GM18907 (cell line): ENCODE data around the gene PGM1.

Source experiments
- ATAC-seq: cut with Tn5 transposase; IDR thresholded peaks from one replicate; pipeline ENCODE4 v1.9.1; 2021; ENCODE audit warnings: mild to moderate bottlenecking, moderate library complexity; ENCODE audit not compliant: unreplicated experiment

PGM1 gene

DNA sequence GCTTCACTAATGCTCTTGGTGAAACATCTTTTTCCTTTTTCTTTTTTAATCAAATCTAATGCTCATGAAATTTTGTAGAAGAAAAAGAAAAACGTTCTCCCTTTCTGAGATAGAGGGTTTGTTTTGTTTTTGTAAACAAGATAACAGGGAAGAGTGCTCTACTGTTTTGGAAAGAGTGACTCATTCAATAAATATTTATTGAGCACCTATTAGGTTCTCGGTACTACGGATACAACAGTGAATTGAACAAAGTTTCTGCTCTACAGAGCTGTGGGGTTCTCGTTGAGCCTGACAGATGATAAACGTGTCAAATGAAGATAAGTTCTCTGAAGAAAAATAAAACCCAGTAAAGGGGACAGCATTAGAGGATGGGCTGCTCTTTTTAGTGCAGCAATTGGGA lies 7.0 kb downstream of the PGM1 start:
- ATAC-seq = no peak

GRCh38 chr1:63601061-63601460 lies 7.8 kb downstream of the PGM1 start:
- ATAC-seq = no peak

DNA sequence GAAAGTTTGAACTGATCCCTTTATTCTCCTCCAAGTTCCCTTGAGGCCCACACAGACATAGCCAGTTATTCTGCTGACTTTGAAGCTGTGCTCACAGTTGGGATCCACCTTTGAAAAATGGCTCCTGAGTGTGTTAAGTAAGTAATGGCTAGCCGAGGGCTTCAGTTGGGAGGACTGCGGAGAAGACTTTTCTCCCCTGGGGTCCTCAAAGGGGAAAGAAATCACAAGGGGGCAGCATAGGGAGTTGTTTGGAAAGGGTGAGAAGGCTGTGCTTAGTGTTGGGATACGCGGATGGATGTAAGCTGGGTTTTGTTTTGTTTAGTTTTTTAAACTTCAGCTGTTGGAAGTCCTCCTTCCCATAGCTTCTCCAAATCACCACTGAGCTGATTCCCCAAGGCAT lies 8.3 kb downstream of the PGM1 start:
- no peak for ATAC-seq

DNA sequence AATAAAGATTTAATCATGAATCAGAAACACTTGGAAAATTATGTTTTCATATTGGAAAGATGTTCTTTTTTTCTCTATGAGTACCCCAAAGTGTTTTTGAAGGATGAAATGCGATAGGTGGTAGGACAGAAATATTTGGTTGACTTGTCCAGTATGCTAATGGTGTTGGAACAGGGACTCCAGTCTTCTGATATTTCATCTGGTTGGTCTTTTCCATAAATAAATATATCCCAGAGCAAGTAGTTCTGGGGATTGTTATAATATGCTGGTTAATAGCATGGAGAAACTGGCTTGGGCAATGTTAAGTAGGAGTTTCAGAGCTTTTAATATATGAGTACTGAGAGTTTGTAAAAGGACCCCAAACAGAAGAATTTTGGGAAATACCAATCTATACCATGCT lies 8.7 kb downstream of the PGM1 start:
- ATAC-seq = no peak

DNA sequence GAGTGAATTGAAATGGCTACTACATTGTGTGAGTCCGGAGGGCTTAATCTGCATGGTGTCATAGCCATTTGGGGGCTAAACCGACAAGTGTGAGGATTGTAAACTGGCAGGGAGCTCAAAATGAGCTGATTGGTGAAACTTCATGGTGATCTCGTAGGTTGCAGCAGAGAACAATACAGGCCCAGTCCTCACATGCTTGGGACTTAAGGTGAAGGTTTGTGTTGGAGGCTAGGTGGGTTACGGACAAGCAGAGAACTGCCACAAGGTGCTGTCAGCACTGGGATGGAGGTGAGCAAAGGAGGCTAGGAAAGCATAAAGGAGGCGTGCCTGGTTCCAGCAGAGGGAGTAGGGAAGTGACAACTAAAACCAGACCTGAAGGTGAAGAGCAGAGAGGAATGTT lies 9.4 kb downstream of the PGM1 start:
- ATAC-seq = no peak

DNA sequence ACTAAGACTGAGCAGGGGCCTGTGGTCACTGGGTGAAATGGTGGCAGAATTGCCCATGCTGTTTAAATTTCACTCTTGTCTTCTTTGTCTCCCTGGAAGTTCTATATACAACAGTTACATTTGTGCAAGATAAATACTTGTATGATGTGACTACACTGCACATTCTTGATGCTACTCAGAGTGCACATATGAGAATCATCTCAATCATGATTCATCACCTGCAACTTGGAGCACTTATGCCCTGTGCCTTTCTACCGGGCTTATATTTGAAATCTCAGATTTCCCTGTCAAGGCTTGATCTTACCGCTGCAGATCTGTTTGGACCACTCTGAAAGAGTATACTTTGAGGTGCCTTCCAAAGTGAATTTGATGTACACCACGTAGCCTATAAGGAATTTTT lies 10.6 kb downstream of the PGM1 start:
- ATAC-seq = no peak

DNA sequence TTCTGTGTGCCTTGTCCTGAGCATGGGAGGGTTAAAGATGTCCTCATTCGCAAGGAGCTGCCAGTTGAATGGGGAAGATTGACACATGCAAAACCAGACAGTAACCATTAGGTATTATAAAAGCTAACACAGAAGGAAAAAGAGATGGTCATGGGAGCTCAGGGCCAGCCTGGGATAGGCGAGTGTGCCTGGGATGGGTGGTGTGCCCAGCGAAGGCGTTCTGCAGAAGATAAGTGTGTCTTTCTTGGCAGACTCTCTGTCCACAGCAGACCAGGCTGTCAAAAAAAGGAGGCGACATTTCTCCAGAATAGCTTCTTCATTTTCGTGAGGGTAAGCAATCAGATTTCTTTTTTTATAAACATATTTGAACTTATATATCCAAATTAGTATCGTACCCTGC lies 14.1 kb downstream of the PGM1 start:
- ATAC-seq = no peak

GRCh38 chr1:63611231-63611630 lies 18.0 kb downstream of the PGM1 start:
- ATAC-seq = no peak

DNA sequence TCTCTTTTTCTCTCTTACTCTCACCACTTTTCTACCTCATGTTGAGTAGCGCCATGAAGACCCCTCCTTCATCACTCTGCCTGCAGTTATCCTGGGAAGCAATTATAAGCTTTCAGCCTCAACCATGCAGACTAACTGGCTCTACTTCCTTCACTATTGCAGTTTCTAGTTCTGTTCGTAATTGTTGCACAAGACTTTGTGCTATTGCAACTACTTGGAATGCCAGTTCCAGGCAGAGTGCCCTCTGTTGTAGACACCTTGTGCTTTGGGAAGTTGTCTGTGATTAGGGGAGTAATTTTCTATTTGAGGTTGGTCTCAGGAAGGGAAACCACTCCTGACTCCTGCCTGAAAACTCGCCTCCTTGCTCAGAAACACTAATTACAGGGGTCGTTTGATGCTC lies 19.4 kb downstream of the PGM1 start:
- no peak for ATAC-seq

DNA sequence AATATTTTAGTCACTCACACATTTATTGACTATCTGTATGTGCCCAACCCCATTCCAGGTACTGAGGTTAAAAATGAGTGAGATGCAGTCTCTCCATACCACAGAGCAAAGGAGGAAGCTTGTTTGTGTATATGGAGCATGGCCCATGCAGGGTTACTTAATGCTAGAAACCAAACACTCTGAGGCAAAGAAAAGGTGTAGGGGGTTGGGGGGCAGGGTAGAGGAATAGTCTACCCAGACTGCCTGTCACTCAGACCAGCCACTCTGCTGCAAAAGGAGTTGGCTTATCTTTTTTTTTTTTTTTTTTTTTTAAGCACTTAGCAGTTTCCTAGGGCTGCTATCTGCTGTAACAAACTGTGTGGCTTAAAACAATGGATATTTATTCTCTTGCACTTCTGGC lies 19.8 kb downstream of the PGM1 start:
- no peak for ATAC-seq

GRCh38 chr1:63615768-63616420 lies 22.7 kb downstream of the PGM1 start:
- peak; percentile 67 for ATAC-seq

GRCh38 chr1:63617450-63617849 lies 24.2 kb downstream of the PGM1 start:
- no peak for ATAC-seq

DNA sequence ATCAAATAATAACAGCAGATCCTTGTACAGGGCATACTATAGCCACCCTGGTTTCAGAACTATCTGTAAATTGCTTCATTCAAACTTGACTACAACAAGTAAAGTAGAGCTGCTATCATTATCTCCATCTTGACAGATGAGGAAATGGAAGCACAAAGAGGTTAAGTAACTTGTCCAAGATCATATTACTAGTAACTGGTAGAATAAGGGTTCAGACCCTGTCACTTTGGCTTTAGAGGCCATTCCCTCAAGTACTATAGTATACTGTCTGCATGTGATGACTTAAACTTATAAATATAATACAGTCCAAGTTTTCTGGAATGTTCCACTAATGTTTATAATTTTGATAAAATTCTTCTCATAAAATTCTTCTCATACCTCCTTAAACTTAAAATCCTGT lies 24.8 kb downstream of the PGM1 start:
- ATAC-seq = no peak

GRCh38 chr1:63619558-63619957 lies 26.3 kb downstream of the PGM1 start:
- ATAC-seq = no peak

DNA sequence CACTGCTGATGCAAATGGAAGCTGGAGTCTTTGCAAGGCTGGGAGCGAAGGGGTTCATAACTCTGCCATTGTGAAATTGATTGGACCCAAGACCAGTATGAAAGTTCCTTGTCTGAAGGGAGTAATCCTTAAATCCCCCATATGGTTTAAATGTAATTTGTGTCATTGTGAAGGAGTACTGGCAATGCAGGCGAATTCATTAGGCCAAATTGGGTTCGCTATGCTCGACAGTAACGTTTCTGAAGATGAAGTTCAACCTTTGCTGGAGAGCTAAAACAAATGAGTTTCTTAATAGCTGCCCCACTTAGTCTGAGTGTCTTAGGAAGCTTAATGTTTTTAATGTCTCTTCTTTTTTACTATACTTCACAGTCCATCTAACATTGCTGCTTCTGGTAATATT lies 27.5 kb downstream of the PGM1 start:
- no peak for ATAC-seq

GRCh38 chr1:63621075-63621474 lies 27.9 kb downstream of the PGM1 start:
- no peak for ATAC-seq

DNA sequence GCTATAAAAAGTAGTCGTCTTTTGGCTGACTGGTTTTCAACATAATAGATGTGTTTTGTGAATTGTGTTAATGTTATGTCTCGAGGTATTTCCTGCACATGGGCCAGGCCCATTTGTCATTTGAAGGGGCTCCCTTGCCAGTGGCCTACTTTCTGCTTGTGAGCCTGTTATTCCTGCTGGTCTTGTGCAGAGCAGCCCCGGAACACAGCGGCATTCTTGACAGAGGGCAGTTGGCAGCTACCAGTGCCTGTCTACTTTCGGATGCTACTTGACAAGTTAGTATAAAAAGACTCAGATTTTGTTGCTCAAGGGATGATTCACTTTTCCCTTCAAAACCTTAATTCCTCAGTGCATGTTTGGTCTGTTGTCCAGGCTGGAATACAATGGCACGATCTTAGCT lies 28.5 kb downstream of the PGM1 start:
- no peak for ATAC-seq

DNA sequence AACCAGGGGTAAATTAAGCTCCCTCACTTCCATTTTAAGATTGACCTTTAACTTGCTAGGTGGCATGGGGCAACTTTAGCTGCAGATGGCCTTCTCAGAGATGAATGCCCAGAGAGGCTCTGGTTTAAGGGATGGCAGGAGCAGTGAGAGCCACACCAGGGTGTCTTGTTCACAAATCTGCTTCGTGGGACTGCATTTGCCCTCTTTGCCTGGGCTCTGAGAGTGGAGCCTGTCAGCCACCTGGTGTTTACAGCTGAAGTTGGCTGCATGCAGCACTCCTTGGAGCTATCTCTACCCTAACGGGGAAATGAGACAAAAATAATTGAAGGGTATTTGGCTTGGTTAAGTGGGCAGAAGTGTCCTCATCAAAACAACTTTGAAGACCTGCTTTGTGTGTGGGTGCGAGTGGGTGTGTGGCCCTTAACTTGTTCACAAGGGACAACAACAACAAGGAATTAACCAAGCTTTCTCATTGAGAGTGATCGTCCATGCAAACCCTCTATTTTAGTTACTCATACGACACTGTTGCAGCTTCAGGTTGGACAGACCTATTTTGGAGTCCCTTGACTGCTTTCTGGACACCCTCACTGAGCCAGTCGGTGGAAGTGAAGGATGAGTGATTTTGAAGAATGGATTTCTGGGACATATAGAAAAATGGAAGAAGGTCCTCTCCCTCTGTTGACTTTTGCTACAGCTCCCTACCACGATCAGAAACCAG lies 29.8 kb downstream of the PGM1 start:
- ATAC-seq = no peak

DNA sequence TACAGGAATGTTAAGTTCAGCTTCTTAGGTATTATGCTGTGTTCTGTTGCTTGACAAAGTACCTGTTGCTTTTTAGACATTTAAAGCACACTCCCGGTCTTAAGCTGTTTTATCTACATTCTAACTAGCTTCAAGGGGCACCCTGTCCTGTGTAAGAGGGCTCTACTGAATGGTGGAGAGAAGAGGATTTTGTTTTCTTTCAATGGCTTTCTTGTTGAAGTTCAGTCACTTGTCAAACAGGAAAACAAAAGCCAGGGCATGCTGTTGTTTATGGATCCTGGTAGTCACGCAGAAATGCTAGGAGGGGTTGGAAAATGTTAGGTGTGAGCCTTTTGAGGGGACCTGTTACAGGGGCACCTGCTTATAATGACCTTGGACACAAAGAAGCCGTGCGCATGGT lies 30.7 kb downstream of the PGM1 start:
- no peak for ATAC-seq

DNA sequence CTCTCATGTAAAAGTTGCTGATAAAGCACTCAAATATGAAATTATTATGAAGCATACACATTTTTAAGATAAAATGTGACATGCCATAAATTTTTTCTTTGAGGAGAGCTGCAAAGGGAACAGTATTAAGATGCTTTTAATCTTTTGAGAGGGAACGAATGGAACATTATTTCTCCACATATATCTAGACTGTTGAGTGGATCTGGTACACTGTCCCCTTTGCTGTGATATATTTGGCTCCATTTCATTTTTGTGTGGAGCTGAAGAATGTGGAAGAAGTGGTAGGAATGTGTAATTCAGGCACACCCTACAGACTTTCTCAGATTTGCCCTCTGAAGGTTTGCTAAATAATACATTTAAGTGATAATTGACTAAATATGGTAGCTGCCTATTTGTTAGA lies 31.7 kb downstream of the PGM1 start:
- ATAC-seq = no peak

- no peak for ATAC-seq
Measured at GRCh38 chr1:63626222-63626621, 33.0 kb downstream of the PGM1 start.

- ATAC-seq = no peak
Measured at GRCh38 chr1:63628607-63629006, 35.4 kb downstream of the PGM1 start.

GRCh38 chr1:63630238-63630637 lies 37.0 kb downstream of the PGM1 start:
- ATAC-seq = no peak
